ENCODE results near the gene FOXL1. TPM values are rescaled to one million over a fixed set of nuclear protein-coding genes. Genes with fewer than 3 reads are reported as not detected.

The FOXL1 gene
- total RNA-seq, 3 donors from 2014 or later (not counting 1 experiment from before 2014, with no cell fraction given) = 0.10 TPM; not detected in 2

GRCh38 chr16:86598607-86599565 is 20.5 kb downstream of the FOXL1 start:
- WGBS (ENCODE audit: insufficient coverage) = 29% methylated on average over 18 of the region's 22 CpGs
- Histone ChIP-seq H3K4me1 (ENCODE audit: control insufficient read depth, insufficient read depth, low read length) (no peaks in the 10 kb centered on the region), H3K27ac (ENCODE audit: low read length) (no peak overlapping the region), H3K4me3 (ENCODE audit: low read length) (no peak overlapping the region), H3K36me3 (ENCODE audit: control insufficient read depth, insufficient read depth, low read length) (no peaks in the 10 kb centered on the region), H3K27me3 (ENCODE audit: control insufficient read depth, insufficient read depth, low read length) (no peaks in the 10 kb centered on the region), H3K9me3 (ENCODE audit: control insufficient read depth, insufficient read depth, low read length) (no peaks in the 10 kb centered on the region)
- intact Hi-C loops (cut with micrococcal nuclease) = no loop called here
- no peaks in the 10 kb centered on the region for H3K9me3 Mint-ChIP-seq
- H3K4me1 Mint-ChIP-seq = no peaks in the 10 kb centered on the region
- no peak overlapping the region for H3K27ac Mint-ChIP-seq
- no peak overlapping the region for H3K4me3 Mint-ChIP-seq
- ATAC-seq (no peak), DNase-seq (no peak)
- TF ChIP-seq CTCF (IDR thresholded peaks at IDR 0.05) = no peak
- H3K36me3 Mint-ChIP-seq = no peaks in the 10 kb centered on the region
- H3K27me3 Mint-ChIP-seq (ENCODE audit: low read depth in 2 of 2) = peaks cover 21 to 45% of the 10 kb centered on the region in 2 donors

GRCh38 chr16:86601356-86601755 is 23.0 kb downstream of the FOXL1 start:
- Histone ChIP-seq H3K4me1 (ENCODE audit: control insufficient read depth, insufficient read depth, low read length) (peaks cover 7% of the 10 kb centered on the region), H3K9me3 (ENCODE audit: control insufficient read depth, insufficient read depth, low read length) (no peaks in the 10 kb centered on the region), H3K27ac (ENCODE audit: low read length) (no peak overlapping the region), H3K27me3 (ENCODE audit: control insufficient read depth, insufficient read depth, low read length) (no peaks in the 10 kb centered on the region), H3K36me3 (ENCODE audit: control insufficient read depth, insufficient read depth, low read length) (no peaks in the 10 kb centered on the region), H3K4me3 (ENCODE audit: low read length) (no peak overlapping the region)
- DNase-seq (no peak), ATAC-seq (no peak)
- Mint-ChIP-seq H3K4me1 (peaks cover 12 to 13% of the 10 kb centered on the region in 2 donors), H3K4me3 (no peak overlapping the region), H3K27me3 (ENCODE audit: low read depth in 2 of 2) (peaks cover 18 to 37% of the 10 kb centered on the region in 2 donors), H3K27ac (no peak overlapping the region), H3K36me3 (no peaks in the 10 kb centered on the region), H3K9me3 (no peaks in the 10 kb centered on the region)
- no peak for TF ChIP-seq CTCF (IDR thresholded peaks at IDR 0.05)
- intact Hi-C loops (cut with micrococcal nuclease) = no loop called here
- 87% methylated on average over 2 of the region's 2 CpGs for WGBS (ENCODE audit: insufficient coverage)

- Histone ChIP-seq H3K4me1 (ENCODE audit: control insufficient read depth, insufficient read depth, low read length) (peaks cover 7% of the 10 kb centered on the region), H3K4me3 (ENCODE audit: low read length) (no peak overlapping the region), H3K27me3 (ENCODE audit: control insufficient read depth, insufficient read depth, low read length) (no peaks in the 10 kb centered on the region), H3K36me3 (ENCODE audit: control insufficient read depth, insufficient read depth, low read length) (no peaks in the 10 kb centered on the region), H3K27ac (ENCODE audit: low read length) (no peak overlapping the region), H3K9me3 (ENCODE audit: control insufficient read depth, insufficient read depth, low read length) (no peaks in the 10 kb centered on the region)
- Mint-ChIP-seq H3K27ac (no peak overlapping the region), H3K4me3 (peak overlapping the region; percentile 69), H3K9me3 (no peaks in the 10 kb centered on the region), H3K36me3 (no peaks in the 10 kb centered on the region), H3K27me3 (ENCODE audit: low read depth in 2 of 2) (peaks cover 22 to 37% of the 10 kb centered on the region in 2 donors), H3K4me1 (peaks cover 12 to 13% of the 10 kb centered on the region in 2 donors)
- WGBS (ENCODE audit: insufficient coverage) = 100% methylated on average over 2 of the region's 4 CpGs
- intact Hi-C loops (cut with micrococcal nuclease) = no loop called here
- ATAC-seq (no peak), DNase-seq (no peak)
- no peak for TF ChIP-seq CTCF (IDR thresholded peaks at IDR 0.05)
These were observed 24.2 kb downstream of the FOXL1 start for GRCh38 chr16:86602521-86602920.
